K562 (cell line): Measurements from ENCODE around the gene KLK13. TPM values are rescaled to one million over a fixed set of nuclear protein-coding genes. Genes with fewer than 3 reads are reported as not detected.

Source experiments
- ASH1L ChIP-seq: fragments of 450-650 bp; IDR thresholded peaks from 2 replicates; pipeline ENCODE4 v1.6.1; 2018; ENCODE audit warnings: borderline replicate concordance, mild to moderate bottlenecking, low read depth; ENCODE audit not compliant: partially characterized antibody
- FOXJ2 ChIP-seq: fragments of 200-800 bp; sonication (Bioruptor generic); IDR thresholded peaks from 2 replicates; pipeline ENCODE4 v1.6.1; 2016; ENCODE audit warnings: missing genetic modification characterization, missing compliant biosample characterization
- HNRNPH1 ChIP-seq: fragments of 200-400 bp; formaldehyde crosslinking; optimal IDR thresholded peaks from 2 replicates; pipeline ENCODE3; 2017; ENCODE audit warnings: low read depth, mild to moderate bottlenecking, low read length, moderate library complexity
- KDM4B ChIP-seq, 2 experiments: fragments of 450-650 bp in 1 of 2; sonication (generic) in 1 of 2; IDR thresholded peaks; 2 replicates each; pipeline ENCODE4 v1.6.1; 2016 to 2017; ENCODE audit warnings: borderline replicate concordance in 2 of 2, antibody characterized with exemption in 1 of 2, low read depth in 1 of 2, mild to moderate bottlenecking in 1 of 2
- L3MBTL2 ChIP-seq: fragments of 450-650 bp; IDR thresholded peaks from 2 replicates; pipeline ENCODE4 v1.6.1; 2016; ENCODE audit warnings: mild to moderate bottlenecking, moderate library complexity
- MTA2 ChIP-seq: fragments of 450-650 bp; IDR thresholded peaks from 2 replicates; pipeline ENCODE4 v1.6.1; 2016; ENCODE audit warnings: low read depth
- NBN ChIP-seq: fragments of 450-650 bp; IDR thresholded peaks from 2 replicates; pipeline ENCODE4 v1.6.1; 2016; ENCODE audit warnings: low read depth, mild to moderate bottlenecking
- NONO ChIP-seq, 2 experiments: fragments of 200-400 bp in 1 of 2; fragments of 450-650 bp in 1 of 2; formaldehyde crosslinking in 1 of 2; IDR thresholded peaks; 2 replicates each; pipeline ENCODE4 v1.6.1; 2017; ENCODE audit warnings: low read depth in 2 of 2, mild to moderate bottlenecking in 2 of 2, moderate library complexity in 2 of 2, low read length in 1 of 2
- NR3C1 ChIP-seq: sonication (generic); formaldehyde crosslinking; IDR thresholded peaks from 2 replicates; pipeline ENCODE4 v1.8.1; 2022; ENCODE audit warnings: missing genetic modification reagents
- PYGO2 ChIP-seq: fragments of 450-650 bp; IDR thresholded peaks from 2 replicates; pipeline ENCODE4 v1.6.1; 2016; ENCODE audit warnings: mild to moderate bottlenecking, missing genetic modification characterization, moderate library complexity, missing compliant biosample characterization
- SP1 ChIP-seq: sonication (generic); formaldehyde crosslinking; IDR thresholded peaks from 2 replicates; pipeline ENCODE4 v1.8.1; 2022; ENCODE audit warnings: mild to moderate bottlenecking, missing genetic modification reagents
- STAT5B ChIP-seq: fragments of 250-450 bp; sonication (Bioruptor Pico); IDR thresholded peaks from 2 replicates; pipeline ENCODE4 v1.8.0; 2021; ENCODE audit warnings: mild to moderate bottlenecking, inconsistent platforms
- TAF7 ChIP-seq: fragments of 450-650 bp; IDR thresholded peaks from 2 replicates; pipeline ENCODE4 v1.6.1; 2016; ENCODE audit warnings: missing genetic modification characterization, missing compliant biosample characterization
- TCF7 ChIP-seq: sonication (generic); IDR thresholded peaks from 2 replicates; pipeline ENCODE4 v1.6.1; 2016; ENCODE audit warnings: antibody characterized with exemption, borderline replicate concordance
- TEAD2 ChIP-seq: fragments of 450-650 bp; IDR thresholded peaks from 2 replicates; pipeline ENCODE4 v1.6.1; 2016; ENCODE audit warnings: missing genetic modification characterization, control low read depth, missing compliant biosample characterization
- ZFP1 ChIP-seq: fragments of 450-650 bp; formaldehyde crosslinking; IDR thresholded peaks from 2 replicates; pipeline ENCODE4 v1.4.0; 2020; ENCODE audit warnings: mild to moderate bottlenecking, mixed read lengths
- ZFPM2 ChIP-seq: fragments of 250-450 bp; sonication (Bioruptor Pico); IDR thresholded peaks from 2 replicates; pipeline ENCODE4 v1.5.1; 2022; ENCODE audit warnings: mild to moderate bottlenecking
- ZNF23 ChIP-seq: fragments of 250-450 bp; sonication (Bioruptor Pico); IDR thresholded peaks from 2 replicates; pipeline ENCODE4 v1.4.0; 2020; ENCODE audit warnings: mild to moderate bottlenecking
- ZNF232 ChIP-seq: sonication (generic); formaldehyde crosslinking; IDR thresholded peaks from 2 replicates; pipeline ENCODE4 v1.8.0; 2022; ENCODE audit warnings: mild to moderate bottlenecking, missing genetic modification reagents
- ZNF511 ChIP-seq: sonication (generic); formaldehyde crosslinking; IDR thresholded peaks from 2 replicates; pipeline ENCODE4 v1.8.0; 2022; ENCODE audit warnings: mild to moderate bottlenecking, missing genetic modification reagents
- ZNF644 ChIP-seq: fragments of 200-800 bp; sonication (Bioruptor generic); IDR thresholded peaks from 2 replicates; pipeline ENCODE4 v1.6.1; 2016; ENCODE audit warnings: low read depth, missing genetic modification characterization, missing compliant biosample characterization
- polyA plus RNA-seq, 8 experiments: library from polyadenylated mRNA; depleted of rRNA in 4 of 8; stranded (reverse) in 5 of 8; unstranded in 3 of 8; fragments of >200 nt; fragmentation: Nextera tagmentation in 2 of 8; fragmentation: Illumina TruSeq in 1 of 8; extraction: Ambion mirVana in 2 of 8; extraction: Trizol in 1 of 8; gene quantifications; 2 replicates each; pipeline versions ENCODE4 v1.2.1 to v1.2.3, GENCODE V29; 2011 to 2014; ENCODE audit warnings: inconsistent platforms in 1 of 8, missing spikeins in 1 of 8
- total RNA-seq, 7 experiments: library from RNA; depleted of rRNA in 6 of 7; stranded (reverse); fragments of >200 nt in 6 of 7; fragmentation: Illumina TruSeq in 2 of 7; extraction: Trizol in 2 of 7; gene quantifications; 2 replicates each; pipeline versions ENCODE4 v1.2.1 to v1.2.3, GENCODE V29; 2011 to 2021; ENCODE audit warnings: low replicate concordance in 1 of 7
- TF ChIP-seq, protein P1 (sequence below): fragments of 450-650 bp; IDR thresholded peaks from 2 replicates; pipeline ENCODE4 v1.6.1; 2016; ENCODE audit warnings: low read depth

The KLK13 gene
- total and polyA plus RNA-seq, 9 of the 15 experiments (the other 6 are each of a cell fraction or from before 2014, with no cell fraction given): 0.72 to 9.0 (median 2.3) TPM

DNA sequence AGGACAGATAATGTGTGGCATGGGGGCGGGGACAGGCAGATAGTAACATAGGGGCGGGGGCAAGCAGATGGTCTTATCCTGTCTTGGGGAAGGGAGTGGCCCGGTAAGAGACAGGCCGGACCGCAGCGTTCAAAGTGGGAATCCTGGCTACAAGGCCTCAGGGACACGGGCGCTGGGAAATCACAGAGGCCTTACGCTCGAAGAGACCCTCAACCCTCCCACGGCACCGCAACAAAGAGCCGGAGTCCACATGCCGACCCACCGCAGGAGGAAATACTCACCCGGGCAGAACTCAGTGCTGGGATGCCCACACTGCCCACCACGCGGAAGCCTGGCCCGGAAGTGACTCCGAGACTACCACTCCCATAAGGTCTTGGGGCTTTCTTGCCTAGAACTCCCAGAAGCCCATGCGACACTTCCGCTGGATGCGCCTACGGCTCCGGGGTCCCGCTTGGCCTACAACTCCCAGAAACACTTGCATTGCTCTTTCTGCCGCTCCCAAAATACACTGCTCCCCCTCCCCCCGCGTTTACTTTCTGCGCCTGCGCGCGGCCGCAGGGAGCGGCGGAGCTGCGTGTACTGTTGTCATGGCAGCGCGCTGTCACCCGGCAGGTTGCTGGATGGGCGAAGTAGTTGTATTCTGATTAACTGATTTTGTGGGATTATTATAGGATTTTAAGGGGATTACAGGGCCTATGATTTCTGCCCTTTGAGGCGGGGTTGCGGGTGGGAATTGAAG is 43.3 kb upstream of the KLK13 start, which contains the start of gene CTU1 (continued):
- TF ChIP-seq MTA2 (no peak), TCF7 (no peak), FOXJ2 (tag) (peak; percentile 88), ZNF232 (CRISPR knock-in tag) (no peak), ZFP1 (CRISPR knock-in tag) (no peak), NR3C1 (CRISPR knock-in tag) (no peak), STAT5B (CRISPR knock-in tag) (no peak), ASH1L (peak; percentile 67), ZNF644 (tag) (peak; percentile 91), TAF7 (peak; percentile 38), PYGO2 (tag) (no peak), ZNF511 (CRISPR knock-in tag) (no peak), ZFPM2 (CRISPR knock-in tag) (no peak), ZNF23 (CRISPR knock-in tag) (no peak), L3MBTL2 (no peak), KDM4B (IDR thresholded peaks at IDR 0.05; ENCODE audit: borderline replicate concordance in 2 of 2, low read depth in 1 of 2) (peak in 1 of 2 experiments; percentile 89; a peak in 2 of 4 replicates), HNRNPH1 (no peak), NONO (IDR thresholded peaks at IDR 0.05; ENCODE audit: low read depth in 2 of 2, low read length in 1 of 2) (no peak), SP1 (CRISPR knock-in tag) (peak; percentile 85), TEAD2 (tag) (no peak), NBN (peak; percentile 34)
- TF ChIP-seq, protein P1, sequence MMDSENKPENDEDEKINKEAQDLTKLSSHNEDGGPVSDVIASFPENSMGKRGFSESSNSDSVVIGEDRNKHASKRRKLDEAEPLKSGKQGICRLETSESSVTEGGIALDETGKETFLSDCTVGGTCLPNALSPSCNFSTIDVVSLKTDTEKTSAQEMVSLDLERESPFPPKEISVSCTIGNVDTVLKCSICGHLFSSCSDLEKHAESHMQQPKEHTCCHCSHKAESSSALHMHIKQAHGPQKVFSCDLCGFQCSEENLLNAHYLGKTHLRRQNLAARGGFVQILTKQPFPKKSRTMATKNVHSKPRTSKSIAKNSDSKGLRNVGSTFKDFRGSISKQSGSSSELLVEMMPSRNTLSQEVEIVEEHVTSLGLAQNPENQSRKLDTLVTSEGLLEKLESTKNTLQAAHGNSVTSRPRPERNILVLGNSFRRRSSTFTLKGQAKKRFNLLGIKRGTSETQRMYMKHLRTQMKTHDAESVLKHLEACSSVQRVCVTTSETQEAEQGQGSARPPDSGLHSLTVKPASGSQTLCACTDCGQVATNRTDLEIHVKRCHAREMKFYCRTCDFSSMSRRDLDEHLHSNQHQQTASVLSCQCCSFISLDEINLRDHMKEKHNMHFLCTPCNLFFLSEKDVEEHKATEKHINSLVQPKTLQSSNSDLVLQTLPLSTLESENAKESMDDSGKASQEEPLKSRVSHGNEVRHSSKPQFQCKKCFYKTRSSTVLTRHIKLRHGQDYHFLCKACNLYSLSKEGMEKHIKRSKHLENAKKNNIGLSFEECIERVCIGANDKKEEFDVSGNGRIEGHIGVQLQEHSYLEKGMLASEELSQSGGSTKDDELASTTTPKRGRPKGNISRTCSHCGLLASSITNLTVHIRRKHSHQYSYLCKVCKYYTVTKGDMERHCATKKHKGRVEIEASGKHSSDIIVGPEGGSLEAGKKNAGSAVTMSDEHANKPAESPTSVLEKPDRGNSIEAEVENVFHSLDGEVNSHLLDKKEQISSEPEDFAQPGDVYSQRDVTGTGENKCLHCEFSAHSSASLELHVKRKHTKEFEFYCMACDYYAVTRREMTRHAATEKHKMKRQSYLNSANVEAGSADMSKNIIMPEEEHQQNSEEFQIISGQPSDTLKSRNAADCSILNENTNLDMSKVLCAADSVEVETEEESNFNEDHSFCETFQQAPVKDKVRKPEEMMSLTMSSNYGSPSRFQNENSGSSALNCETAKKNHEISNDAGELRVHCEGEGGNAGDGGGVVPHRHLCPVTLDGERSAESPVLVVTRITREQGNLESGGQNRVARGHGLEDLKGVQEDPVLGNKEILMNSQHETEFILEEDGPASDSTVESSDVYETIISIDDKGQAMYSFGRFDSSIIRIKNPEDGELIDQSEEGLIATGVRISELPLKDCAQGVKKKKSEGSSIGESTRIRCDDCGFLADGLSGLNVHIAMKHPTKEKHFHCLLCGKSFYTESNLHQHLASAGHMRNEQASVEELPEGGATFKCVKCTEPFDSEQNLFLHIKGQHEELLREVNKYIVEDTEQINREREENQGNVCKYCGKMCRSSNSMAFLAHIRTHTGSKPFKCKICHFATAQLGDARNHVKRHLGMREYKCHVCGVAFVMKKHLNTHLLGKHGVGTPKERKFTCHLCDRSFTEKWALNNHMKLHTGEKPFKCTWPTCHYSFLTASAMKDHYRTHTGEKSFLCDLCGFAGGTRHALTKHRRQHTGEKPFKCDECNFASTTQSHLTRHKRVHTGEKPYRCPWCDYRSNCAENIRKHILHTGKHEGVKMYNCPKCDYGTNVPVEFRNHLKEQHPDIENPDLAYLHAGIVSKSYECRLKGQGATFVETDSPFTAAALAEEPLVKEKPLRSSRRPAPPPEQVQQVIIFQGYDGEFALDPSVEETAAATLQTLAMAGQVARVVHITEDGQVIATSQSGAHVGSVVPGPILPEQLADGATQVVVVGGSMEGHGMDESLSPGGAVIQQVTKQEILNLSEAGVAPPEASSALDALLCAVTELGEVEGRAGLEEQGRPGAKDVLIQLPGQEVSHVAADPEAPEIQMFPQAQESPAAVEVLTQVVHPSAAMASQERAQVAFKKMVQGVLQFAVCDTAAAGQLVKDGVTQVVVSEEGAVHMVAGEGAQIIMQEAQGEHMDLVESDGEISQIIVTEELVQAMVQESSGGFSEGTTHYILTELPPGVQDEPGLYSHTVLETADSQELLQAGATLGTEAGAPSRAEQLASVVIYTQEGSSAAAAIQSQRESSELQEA: no peak
